ENCODE measurements around the gene C2CD2.

C2CD2 gene

GRCh38 chr21:41874611-41875010, 79.2 kb downstream of the C2CD2 start:
- TF ChIP-seq FOXP2 (optimal IDR thresholded peaks at IDR 0.05; ENCODE audit: borderline replicate concordance, extremely low read depth, extremely low read length, insufficient read depth) (no peak), SIN3A (IDR thresholded peaks at IDR 0.05; ENCODE audit: borderline replicate concordance, insufficient read depth, low read length) (no peak), POLR2AphosphoS5 (IDR thresholded peaks at IDR 0.05; ENCODE audit: low read depth, low read length) (no peak), TAF1 (IDR thresholded peaks at IDR 0.05; ENCODE audit: borderline replicate concordance, insufficient read depth, low read length) (no peak)
- TF ChIP-seq, protein P1, sequence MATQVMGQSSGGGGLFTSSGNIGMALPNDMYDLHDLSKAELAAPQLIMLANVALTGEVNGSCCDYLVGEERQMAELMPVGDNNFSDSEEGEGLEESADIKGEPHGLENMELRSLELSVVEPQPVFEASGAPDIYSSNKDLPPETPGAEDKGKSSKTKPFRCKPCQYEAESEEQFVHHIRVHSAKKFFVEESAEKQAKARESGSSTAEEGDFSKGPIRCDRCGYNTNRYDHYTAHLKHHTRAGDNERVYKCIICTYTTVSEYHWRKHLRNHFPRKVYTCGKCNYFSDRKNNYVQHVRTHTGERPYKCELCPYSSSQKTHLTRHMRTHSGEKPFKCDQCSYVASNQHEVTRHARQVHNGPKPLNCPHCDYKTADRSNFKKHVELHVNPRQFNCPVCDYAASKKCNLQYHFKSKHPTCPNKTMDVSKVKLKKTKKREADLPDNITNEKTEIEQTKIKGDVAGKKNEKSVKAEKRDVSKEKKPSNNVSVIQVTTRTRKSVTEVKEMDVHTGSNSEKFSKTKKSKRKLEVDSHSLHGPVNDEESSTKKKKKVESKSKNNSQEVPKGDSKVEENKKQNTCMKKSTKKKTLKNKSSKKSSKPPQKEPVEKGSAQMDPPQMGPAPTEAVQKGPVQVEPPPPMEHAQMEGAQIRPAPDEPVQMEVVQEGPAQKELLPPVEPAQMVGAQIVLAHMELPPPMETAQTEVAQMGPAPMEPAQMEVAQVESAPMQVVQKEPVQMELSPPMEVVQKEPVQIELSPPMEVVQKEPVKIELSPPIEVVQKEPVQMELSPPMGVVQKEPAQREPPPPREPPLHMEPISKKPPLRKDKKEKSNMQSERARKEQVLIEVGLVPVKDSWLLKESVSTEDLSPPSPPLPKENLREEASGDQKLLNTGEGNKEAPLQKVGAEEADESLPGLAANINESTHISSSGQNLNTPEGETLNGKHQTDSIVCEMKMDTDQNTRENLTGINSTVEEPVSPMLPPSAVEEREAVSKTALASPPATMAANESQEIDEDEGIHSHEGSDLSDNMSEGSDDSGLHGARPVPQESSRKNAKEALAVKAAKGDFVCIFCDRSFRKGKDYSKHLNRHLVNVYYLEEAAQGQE (IDR thresholded peaks at IDR 0.05; ENCODE audit: insufficient read depth in 1 of 2, low read depth in 2 of 2, low read length in 2 of 2), result no peak

GRCh38 chr21:41873426-41873825, 80.4 kb downstream of the C2CD2 start:
- TF ChIP-seq TAF1 (IDR thresholded peaks at IDR 0.05; ENCODE audit: borderline replicate concordance, insufficient read depth, low read length) (no peak), SIN3A (IDR thresholded peaks at IDR 0.05; ENCODE audit: borderline replicate concordance, insufficient read depth, low read length) (no peak), POLR2AphosphoS5 (IDR thresholded peaks at IDR 0.05; ENCODE audit: low read depth, low read length) (no peak), FOXP2 (optimal IDR thresholded peaks at IDR 0.05; ENCODE audit: borderline replicate concordance, extremely low read depth, extremely low read length, insufficient read depth) (no peak)
- TF ChIP-seq, protein P1 (IDR thresholded peaks at IDR 0.05; ENCODE audit: insufficient read depth in 1 of 2, low read depth in 2 of 2, low read length in 2 of 2), result no peak

DNA sequence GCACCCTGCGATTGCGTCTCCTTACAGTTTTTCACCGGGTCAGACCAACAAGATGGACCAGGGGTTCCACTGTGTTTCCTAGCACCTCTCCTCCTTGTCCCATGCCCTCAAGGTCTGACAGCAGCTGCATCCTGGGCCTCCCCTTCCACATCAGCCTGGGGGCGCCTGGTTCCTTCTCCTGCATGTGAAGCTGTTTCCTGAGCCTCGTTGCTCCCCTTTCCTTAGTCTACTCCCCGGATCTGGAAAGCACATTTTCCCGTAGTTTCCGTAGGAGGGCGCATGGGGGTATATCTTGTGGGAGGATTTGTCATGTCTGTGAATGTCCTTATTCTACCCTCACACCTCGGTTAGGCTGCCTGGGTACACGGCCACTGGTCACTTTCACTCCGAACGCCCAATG, 80.8 kb downstream of the C2CD2 start:
- TF ChIP-seq POLR2AphosphoS5 (IDR thresholded peaks at IDR 0.05; ENCODE audit: low read depth, low read length) (no peak), SIN3A (IDR thresholded peaks at IDR 0.05; ENCODE audit: borderline replicate concordance, insufficient read depth, low read length) (no peak), TAF1 (IDR thresholded peaks at IDR 0.05; ENCODE audit: borderline replicate concordance, insufficient read depth, low read length) (no peak), FOXP2 (optimal IDR thresholded peaks at IDR 0.05; ENCODE audit: borderline replicate concordance, extremely low read depth, extremely low read length, insufficient read depth) (no peak)
- TF ChIP-seq, protein P1 (IDR thresholded peaks at IDR 0.05; ENCODE audit: insufficient read depth in 1 of 2, low read depth in 2 of 2, low read length in 2 of 2), result no peak

DNA sequence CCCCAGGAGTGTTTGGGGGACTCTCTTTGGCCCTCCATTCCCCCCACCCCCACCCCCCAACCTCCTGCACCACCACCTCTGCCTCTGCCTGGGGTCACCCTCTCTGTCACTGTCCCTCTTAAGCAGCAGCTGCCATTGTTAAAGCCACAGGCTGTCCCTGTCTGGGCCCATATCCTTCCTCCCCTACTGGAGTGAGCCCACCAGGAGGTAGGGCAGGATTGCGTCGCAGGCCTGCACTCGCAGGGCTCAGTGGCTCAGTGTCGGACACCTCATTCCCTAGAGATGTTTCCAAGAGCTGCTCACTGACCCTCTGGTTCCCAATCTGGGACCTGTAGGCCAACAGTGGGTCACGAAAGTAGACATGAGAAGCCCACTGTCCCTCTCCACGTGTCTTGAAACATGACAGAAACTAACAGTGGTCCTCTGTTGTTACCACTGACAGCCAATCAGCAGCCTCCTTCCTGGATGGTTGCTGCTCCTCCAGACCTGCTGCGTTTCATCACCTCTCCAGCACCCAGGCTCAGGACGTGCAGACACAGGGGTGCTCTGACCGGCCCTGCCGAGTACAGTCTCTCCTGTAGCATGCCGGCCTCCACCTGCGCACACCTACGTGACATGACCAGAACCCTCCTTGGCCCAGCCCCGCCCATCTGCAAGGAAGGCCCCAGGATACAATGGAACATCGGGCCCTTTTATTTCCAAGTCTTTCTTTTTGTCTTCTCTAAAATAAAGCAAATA, 82.4 kb downstream of the C2CD2 start:
- no peak for TF ChIP-seq POLR2AphosphoS5 (IDR thresholded peaks at IDR 0.05; ENCODE audit: low read depth, low read length)
- TF ChIP-seq TAF1 (IDR thresholded peaks at IDR 0.05; ENCODE audit: borderline replicate concordance, insufficient read depth, low read length), result no peak
- TF ChIP-seq FOXP2 (optimal IDR thresholded peaks at IDR 0.05; ENCODE audit: borderline replicate concordance, extremely low read depth, extremely low read length, insufficient read depth), result no peak

DNA sequence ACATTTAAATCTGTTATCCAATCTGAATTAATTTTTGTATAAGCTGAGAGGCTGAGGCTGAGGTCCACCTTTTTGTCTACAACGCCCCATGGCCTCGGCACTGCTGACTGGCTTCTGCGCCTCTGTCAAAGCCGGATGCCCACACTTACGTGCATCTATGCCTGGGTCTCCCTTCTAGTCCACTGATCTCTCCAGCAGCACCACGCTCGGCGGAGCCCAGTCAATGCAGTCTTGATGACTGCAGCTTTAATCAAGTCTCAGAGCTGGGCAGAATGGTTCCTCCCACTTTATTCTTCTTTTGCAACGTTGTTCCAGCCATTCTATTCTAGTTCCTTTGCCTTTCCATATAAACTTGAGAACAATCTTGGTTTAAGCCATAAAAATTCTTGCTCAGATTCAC, 84.0 kb downstream of the C2CD2 start:
- TF ChIP-seq POLR2AphosphoS5 (IDR thresholded peaks at IDR 0.05; ENCODE audit: low read depth, low read length), result no peak
- TF ChIP-seq, protein P1 (IDR thresholded peaks at IDR 0.05; ENCODE audit: insufficient read depth in 1 of 2, low read depth in 2 of 2, low read length in 2 of 2), result no peak
- no peak for TF ChIP-seq TAF1 (IDR thresholded peaks at IDR 0.05; ENCODE audit: borderline replicate concordance, insufficient read depth, low read length)
- no peak for TF ChIP-seq SIN3A (IDR thresholded peaks at IDR 0.05; ENCODE audit: borderline replicate concordance, insufficient read depth, low read length)
- no peak for TF ChIP-seq FOXP2 (optimal IDR thresholded peaks at IDR 0.05; ENCODE audit: borderline replicate concordance, extremely low read depth, extremely low read length, insufficient read depth)

Measured in PFSK-1 (cell line).